ENCODE results near the gene COA4.

DNA sequence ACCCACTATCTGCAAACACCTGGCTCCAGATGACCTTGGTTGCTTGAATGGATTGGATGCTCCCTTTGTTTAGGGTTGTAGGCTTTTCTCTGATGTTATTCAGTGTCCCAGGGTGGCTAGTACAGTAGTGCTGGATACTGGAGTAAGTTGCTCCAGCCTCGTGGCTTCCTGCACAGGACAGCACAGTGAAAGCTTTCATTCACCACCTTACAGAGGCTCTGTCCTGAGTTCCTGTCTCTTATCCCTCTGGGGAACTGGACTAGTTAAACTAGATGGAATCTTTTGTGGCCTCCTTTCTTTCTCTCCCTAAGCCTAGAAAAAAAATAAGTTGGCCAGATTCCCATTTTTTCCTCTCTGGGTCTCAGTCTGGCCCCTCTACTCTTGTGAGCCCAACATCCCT is 46.4 kb downstream of the COA4 start:
- no peak for TF ChIP-seq TP53 (CRISPR knock-in tag; IDR thresholded peaks at IDR 0.05)
- no peak for TF ChIP-seq ZNF263 (CRISPR knock-in tag; IDR thresholded peaks at IDR 0.05; ENCODE audit: low read depth)
- TF ChIP-seq, protein P1, sequence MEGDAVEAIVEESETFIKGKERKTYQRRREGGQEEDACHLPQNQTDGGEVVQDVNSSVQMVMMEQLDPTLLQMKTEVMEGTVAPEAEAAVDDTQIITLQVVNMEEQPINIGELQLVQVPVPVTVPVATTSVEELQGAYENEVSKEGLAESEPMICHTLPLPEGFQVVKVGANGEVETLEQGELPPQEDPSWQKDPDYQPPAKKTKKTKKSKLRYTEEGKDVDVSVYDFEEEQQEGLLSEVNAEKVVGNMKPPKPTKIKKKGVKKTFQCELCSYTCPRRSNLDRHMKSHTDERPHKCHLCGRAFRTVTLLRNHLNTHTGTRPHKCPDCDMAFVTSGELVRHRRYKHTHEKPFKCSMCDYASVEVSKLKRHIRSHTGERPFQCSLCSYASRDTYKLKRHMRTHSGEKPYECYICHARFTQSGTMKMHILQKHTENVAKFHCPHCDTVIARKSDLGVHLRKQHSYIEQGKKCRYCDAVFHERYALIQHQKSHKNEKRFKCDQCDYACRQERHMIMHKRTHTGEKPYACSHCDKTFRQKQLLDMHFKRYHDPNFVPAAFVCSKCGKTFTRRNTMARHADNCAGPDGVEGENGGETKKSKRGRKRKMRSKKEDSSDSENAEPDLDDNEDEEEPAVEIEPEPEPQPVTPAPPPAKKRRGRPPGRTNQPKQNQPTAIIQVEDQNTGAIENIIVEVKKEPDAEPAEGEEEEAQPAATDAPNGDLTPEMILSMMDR (IDR thresholded peaks at IDR 0.05), result no peak
- no peak for TF ChIP-seq CREB1 (CRISPR knock-in tag; IDR thresholded peaks at IDR 0.05)
- no peak for TF ChIP-seq JUN (CRISPR knock-in tag; IDR thresholded peaks at IDR 0.05)
- TF ChIP-seq SMAD3 (CRISPR knock-in tag; IDR thresholded peaks at IDR 0.05; ENCODE audit: borderline replicate concordance), result no peak
- no peak for TF ChIP-seq RELA (CRISPR knock-in tag; IDR thresholded peaks at IDR 0.05; ENCODE audit: borderline replicate concordance)
- TF ChIP-seq USF1 (CRISPR knock-in tag; IDR thresholded peaks at IDR 0.05), result no peak
- no peak for TF ChIP-seq NFE2L1 (CRISPR knock-in tag; IDR thresholded peaks at IDR 0.05)
- TF ChIP-seq ZNF232 (CRISPR knock-in tag; IDR thresholded peaks at IDR 0.05), result no peak
- no peak for TF ChIP-seq ZNF423 (CRISPR knock-in tag; IDR thresholded peaks at IDR 0.05)
- TF ChIP-seq, protein P2, sequence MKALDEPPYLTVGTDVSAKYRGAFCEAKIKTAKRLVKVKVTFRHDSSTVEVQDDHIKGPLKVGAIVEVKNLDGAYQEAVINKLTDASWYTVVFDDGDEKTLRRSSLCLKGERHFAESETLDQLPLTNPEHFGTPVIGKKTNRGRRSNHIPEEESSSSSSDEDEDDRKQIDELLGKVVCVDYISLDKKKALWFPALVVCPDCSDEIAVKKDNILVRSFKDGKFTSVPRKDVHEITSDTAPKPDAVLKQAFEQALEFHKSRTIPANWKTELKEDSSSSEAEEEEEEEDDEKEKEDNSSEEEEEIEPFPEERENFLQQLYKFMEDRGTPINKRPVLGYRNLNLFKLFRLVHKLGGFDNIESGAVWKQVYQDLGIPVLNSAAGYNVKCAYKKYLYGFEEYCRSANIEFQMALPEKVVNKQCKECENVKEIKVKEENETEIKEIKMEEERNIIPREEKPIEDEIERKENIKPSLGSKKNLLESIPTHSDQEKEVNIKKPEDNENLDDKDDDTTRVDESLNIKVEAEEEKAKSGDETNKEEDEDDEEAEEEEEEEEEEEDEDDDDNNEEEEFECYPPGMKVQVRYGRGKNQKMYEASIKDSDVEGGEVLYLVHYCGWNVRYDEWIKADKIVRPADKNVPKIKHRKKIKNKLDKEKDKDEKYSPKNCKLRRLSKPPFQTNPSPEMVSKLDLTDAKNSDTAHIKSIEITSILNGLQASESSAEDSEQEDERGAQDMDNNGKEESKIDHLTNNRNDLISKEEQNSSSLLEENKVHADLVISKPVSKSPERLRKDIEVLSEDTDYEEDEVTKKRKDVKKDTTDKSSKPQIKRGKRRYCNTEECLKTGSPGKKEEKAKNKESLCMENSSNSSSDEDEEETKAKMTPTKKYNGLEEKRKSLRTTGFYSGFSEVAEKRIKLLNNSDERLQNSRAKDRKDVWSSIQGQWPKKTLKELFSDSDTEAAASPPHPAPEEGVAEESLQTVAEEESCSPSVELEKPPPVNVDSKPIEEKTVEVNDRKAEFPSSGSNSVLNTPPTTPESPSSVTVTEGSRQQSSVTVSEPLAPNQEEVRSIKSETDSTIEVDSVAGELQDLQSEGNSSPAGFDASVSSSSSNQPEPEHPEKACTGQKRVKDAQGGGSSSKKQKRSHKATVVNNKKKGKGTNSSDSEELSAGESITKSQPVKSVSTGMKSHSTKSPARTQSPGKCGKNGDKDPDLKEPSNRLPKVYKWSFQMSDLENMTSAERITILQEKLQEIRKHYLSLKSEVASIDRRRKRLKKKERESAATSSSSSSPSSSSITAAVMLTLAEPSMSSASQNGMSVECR (CRISPR knock-in tag; IDR thresholded peaks at IDR 0.05; ENCODE audit: borderline replicate concordance), result no peak
- TF ChIP-seq CDX4 (CRISPR knock-in tag; IDR thresholded peaks at IDR 0.05; ENCODE audit: borderline replicate concordance), result no peak
- TF ChIP-seq, protein P3, sequence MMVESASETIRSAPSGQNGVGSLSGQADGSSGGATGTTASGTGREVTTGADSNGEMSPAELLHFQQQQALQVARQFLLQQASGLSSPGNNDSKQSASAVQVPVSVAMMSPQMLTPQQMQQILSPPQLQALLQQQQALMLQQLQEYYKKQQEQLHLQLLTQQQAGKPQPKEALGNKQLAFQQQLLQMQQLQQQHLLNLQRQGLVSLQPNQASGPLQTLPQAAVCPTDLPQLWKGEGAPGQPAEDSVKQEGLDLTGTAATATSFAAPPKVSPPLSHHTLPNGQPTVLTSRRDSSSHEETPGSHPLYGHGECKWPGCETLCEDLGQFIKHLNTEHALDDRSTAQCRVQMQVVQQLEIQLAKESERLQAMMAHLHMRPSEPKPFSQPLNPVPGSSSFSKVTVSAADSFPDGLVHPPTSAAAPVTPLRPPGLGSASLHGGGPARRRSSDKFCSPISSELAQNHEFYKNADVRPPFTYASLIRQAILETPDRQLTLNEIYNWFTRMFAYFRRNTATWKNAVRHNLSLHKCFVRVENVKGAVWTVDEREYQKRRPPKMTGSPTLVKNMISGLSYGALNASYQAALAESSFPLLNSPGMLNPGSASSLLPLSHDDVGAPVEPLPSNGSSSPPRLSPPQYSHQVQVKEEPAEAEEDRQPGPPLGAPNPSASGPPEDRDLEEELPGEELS (CRISPR knock-in tag; IDR thresholded peaks at IDR 0.05), result no peak
